Activated CD4-positive, alpha-beta memory T cell treated with anti-CD3 and anti-CD28 coated beads, Interleukin-2, amount 10 ng/mL, durations not matched to agents 7 days and 5 days (primary cell): ENCODE measurements around the gene ATP11A. TPM values are rescaled to one million over a fixed set of nuclear protein-coding genes. Genes with fewer than 3 reads are reported as not detected.

ENCODE experiments used
- CTCF ChIA-PET: fragments of 350-600 bp; sonication (Branson Sonifier 250); formaldehyde crosslinking; loops from one replicate; lab custom pipeline; 2021; ENCODE audit warnings: antibody characterized with exemption, inconsistent platforms; lab: Charles Lee
- POLR2A ChIA-PET: fragments of 350-600 bp; sonication (Branson Sonifier 250); formaldehyde crosslinking; loops from one replicate; lab custom pipeline; 2021; ENCODE audit warnings: antibody characterized with exemption; lab: Charles Lee
- DNase-seq: peaks from one replicate; pipeline ENCODE4 v3.0.0-alpha.2; 2020
- H3K27ac Mint-ChIP-seq: one replicate; pipeline ENCODE4 v1.8.0; 2021; ENCODE audit warnings: mild to moderate bottlenecking, mixed read lengths
- H3K27me3 Mint-ChIP-seq: one replicate; pipeline ENCODE4 v1.8.0; 2021; ENCODE audit warnings: mixed read lengths
- H3K36me3 Mint-ChIP-seq: one replicate; pipeline ENCODE4 v1.8.0; 2021; ENCODE audit warnings: low read depth, mixed read lengths
- H3K4me1 Mint-ChIP-seq: one replicate; pipeline ENCODE4 v1.8.0; 2021; ENCODE audit warnings: mixed read lengths
- H3K4me3 Mint-ChIP-seq: one replicate; pipeline ENCODE4 v1.8.0; 2021; ENCODE audit warnings: mild to moderate bottlenecking, mixed read lengths
- H3K9me3 Mint-ChIP-seq: one replicate; pipeline ENCODE4 v1.8.0; 2021; ENCODE audit warnings: mixed read lengths
- total RNA-seq, 2 experiments: library from RNA; stranded (reverse); gene quantifications; one replicate each; pipeline ENCODE4 v1.2.3, GENCODE V29; 2021

Gene ATP11A
- total RNA-seq, 2 experiments from 2014 or later, result 52.5 to 53.3 TPM

- H3K27me3 Mint-ChIP-seq, result no peaks in the 10 kb centered on the region
- H3K4me1 Mint-ChIP-seq, result peaks cover 3% of the 10 kb centered on the region
- no peaks in the 10 kb centered on the region for H3K36me3 Mint-ChIP-seq
- no peak for DNase-seq
- CTCF ChIA-PET, result no interaction called here
- no peak overlapping the region for H3K4me3 Mint-ChIP-seq
- POLR2A ChIA-PET, result no interaction called here
- no peak overlapping the region for H3K27ac Mint-ChIP-seq
- H3K9me3 Mint-ChIP-seq, result no peaks in the 10 kb centered on the region
Observed at GRCh38 chr13:112711528-112712265, 21.9 kb downstream of the ATP11A start.

DNA sequence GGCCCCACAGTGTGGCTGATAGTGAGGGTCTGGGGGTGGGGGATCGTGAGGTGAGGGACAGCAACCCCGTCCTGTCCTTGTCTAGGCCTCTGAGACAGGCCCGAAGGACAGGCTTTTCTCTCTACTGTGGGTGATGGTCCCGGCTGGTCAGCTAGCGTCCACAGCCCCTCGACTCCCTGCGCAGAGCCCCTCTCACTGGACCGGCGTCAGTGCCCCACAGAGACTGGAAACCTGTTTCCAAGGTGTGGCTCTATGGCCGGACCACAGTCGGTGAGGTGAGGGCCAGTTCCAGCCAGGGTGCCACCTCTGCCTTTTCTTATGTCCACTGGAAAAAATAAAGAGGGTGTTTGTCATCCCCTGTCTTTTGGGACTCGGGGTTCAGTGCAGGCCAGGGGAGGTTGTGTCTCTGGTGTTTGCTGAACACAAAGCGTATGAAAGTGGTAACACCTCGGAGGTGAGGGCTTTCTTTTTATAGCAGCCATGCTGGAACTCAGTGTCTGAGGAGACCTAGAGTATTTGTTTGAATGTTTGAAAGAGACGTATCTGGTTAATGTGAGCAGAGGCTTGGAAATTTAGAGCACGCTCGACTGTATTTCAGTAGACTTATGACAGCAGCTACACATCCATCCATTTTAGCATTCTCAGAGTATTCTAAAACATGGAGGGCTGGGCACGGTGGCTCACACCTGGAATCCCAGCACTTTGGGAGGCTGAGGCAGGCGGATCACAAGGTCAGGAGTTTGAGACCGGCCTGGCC lies 22.8 kb downstream of the ATP11A start:
- DNase-seq, result no peak
- ChIA-PET POLR2A (no interaction called here), CTCF (no interaction called here)
- Mint-ChIP-seq H3K27ac (no peak overlapping the region), H3K36me3 (no peaks in the 10 kb centered on the region), H3K4me1 (peaks cover 3% of the 10 kb centered on the region), H3K27me3 (no peaks in the 10 kb centered on the region), H3K9me3 (no peaks in the 10 kb centered on the region), H3K4me3 (no peak overlapping the region)

GRCh38 chr13:112713517-112714253 lies 23.8 kb downstream of the ATP11A start:
- CTCF ChIA-PET, result no interaction called here
- H3K4me1 Mint-ChIP-seq, result peaks cover 3% of the 10 kb centered on the region
- H3K27me3 Mint-ChIP-seq, result no peaks in the 10 kb centered on the region
- H3K9me3 Mint-ChIP-seq, result no peaks in the 10 kb centered on the region
- no peak for DNase-seq
- POLR2A ChIA-PET, result no interaction called here
- no peak overlapping the region for H3K4me3 Mint-ChIP-seq
- no peaks in the 10 kb centered on the region for H3K36me3 Mint-ChIP-seq
- no peak overlapping the region for H3K27ac Mint-ChIP-seq

DNA sequence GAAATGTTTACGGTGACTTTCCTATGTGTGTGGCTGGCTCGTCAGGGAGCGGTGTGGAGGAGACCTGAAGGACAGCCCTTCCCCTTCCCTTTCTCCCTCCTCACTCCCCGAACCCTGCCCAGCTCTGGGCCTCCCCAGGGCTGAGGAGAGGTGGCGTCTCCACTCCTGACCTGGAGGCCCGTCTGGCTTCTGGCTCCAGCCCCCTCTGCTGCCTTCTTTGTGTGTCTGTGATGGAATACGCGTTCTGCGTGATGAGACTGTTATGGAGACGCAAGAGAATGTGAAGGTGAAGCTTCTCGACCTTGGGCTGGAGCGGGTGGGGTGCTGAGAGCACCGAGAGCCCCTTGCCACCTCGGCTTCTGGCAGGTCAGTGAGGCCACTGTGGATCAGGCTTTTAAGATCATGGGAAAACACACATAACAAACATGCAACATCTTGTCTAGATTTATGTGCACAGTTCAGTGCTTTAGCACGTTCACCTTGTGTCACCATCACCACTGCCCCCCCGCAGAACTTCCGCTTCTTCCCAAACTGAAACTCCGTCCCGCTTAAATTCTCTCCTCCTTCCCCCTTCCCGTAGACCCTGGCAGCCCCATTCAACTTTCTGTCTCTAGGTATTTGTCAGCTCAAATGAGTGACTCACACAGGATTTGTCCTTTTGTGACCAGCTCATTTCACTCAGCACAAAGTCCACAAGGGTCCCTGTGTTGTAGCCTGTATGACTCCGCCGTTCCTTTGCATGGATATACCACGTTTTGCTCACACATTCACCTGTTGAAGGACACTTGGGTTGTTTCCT lies 24.7 kb downstream of the ATP11A start:
- Mint-ChIP-seq H3K9me3 (no peaks in the 10 kb centered on the region), H3K4me1 (peaks cover 3% of the 10 kb centered on the region), H3K27me3 (no peaks in the 10 kb centered on the region), H3K36me3 (no peaks in the 10 kb centered on the region), H3K4me3 (no peak overlapping the region), H3K27ac (no peak overlapping the region)
- ChIA-PET POLR2A (no interaction called here), CTCF (no interaction called here)
- DNase-seq, result no peak

DNA sequence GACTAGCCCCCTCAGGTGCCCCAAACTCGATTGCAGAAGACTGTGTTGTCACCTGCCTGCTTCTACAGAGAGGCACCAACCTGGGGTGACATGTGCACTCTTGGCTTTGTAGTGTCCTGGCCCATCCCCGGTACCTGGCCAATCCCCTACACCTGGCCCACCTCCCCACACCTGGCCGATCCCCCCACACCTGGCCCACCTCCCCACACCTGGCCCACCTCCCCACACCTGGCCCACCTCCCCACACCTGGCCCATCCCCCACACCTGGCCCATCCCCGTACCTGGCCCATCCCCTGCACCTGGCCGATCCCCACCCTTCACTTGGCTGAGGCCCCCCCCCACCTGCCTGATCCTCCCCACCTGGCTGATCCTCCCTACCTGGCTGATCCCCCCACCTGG lies 25.4 kb downstream of the ATP11A start:
- no peak overlapping the region for H3K27ac Mint-ChIP-seq
- no peaks in the 10 kb centered on the region for H3K9me3 Mint-ChIP-seq
- H3K4me3 Mint-ChIP-seq, result no peak overlapping the region
- CTCF ChIA-PET, result no interaction called here
- POLR2A ChIA-PET, result no interaction called here
- DNase-seq, result no peak
- H3K4me1 Mint-ChIP-seq, result peaks cover 3% of the 10 kb centered on the region
- H3K36me3 Mint-ChIP-seq, result no peaks in the 10 kb centered on the region
- no peaks in the 10 kb centered on the region for H3K27me3 Mint-ChIP-seq

DNA sequence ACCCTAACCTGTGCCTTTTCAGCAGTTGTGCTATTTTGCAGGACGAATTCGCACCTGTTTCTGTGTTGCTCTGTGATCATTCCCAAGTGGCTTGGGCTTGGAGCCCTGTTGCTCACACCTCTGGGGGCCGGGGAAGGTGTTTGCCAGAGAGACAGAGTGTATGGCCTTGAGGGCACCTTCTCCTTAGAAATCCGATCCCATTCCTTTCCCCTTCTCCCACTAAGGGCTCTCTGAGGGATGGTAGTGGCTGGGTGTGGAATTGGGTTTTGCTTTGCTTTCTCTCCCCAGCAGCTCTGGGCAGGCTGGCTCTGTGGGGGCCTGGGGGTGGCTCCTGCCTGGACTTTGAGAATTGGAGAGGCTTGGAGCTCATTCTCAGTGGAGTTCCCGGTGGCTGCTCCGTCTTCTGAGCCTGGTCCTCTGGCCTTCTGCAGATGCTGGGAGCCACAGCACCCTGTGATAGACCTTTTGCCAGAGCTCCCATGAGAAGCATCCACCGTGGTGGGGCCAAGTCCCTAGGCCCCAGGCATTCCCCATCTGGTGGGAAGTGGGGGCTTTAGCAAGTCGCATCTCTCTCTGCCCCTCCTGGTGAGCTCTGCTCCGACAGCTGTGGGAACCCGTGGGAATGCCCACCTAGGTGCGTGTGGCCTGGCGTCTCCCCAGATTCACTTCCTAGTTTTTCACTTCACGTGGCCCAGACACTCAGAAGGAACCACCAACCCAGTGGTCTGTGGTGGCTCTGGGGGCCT lies 26.1 kb downstream of the ATP11A start:
- no peak for DNase-seq
- H3K4me1 Mint-ChIP-seq, result peaks cover 3% of the 10 kb centered on the region
- no peaks in the 10 kb centered on the region for H3K9me3 Mint-ChIP-seq
- no peak overlapping the region for H3K27ac Mint-ChIP-seq
- CTCF ChIA-PET, result no interaction called here
- H3K27me3 Mint-ChIP-seq, result no peaks in the 10 kb centered on the region
- no peak overlapping the region for H3K4me3 Mint-ChIP-seq
- POLR2A ChIA-PET, result no interaction called here
- no peaks in the 10 kb centered on the region for H3K36me3 Mint-ChIP-seq

GRCh38 chr13:112716461-112716820 lies 26.6 kb downstream of the ATP11A start:
- no peak overlapping the region for H3K27ac Mint-ChIP-seq
- H3K36me3 Mint-ChIP-seq, result no peaks in the 10 kb centered on the region
- no peak overlapping the region for H3K4me3 Mint-ChIP-seq
- no peaks in the 10 kb centered on the region for H3K9me3 Mint-ChIP-seq
- ChIA-PET CTCF (no interaction called here), POLR2A (no interaction called here)
- no peak for DNase-seq
- H3K4me1 Mint-ChIP-seq, result peaks cover 3% of the 10 kb centered on the region
- no peaks in the 10 kb centered on the region for H3K27me3 Mint-ChIP-seq

DNA sequence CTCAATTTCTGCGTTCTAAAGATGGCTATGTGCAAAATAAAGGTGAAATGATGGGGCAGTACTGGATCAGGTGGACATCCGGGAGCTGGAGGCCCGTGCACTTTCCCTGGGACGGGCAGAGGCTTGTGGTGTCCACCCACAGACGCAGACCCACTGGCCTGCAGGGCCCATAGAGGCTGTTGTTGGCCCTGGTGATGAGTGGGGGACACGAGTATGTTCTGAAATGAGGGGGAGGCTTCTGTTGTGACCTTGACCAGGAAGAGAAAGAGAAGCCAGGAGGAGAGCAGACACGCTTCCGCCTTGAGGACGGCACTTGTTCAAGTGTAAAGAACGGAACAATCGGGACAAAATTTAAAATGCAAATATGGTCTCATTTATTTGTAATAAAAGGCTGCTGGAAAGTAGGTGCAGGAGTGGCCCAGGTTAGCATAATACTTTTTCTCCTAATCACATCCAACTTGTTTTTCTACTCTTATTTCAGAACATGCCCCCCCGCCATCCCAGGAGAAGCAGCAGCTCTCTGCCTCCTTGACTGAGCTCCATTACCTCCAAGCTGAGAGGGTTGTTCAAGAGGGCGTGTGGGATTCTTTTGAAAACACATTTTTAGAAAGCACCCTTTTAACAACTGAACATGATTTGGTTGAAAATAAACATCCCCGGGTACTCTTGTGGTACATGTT lies 27.1 kb downstream of the ATP11A start:
- peaks cover 2% of the 10 kb centered on the region for H3K4me1 Mint-ChIP-seq
- no peak for DNase-seq
- H3K4me3 Mint-ChIP-seq, result no peak overlapping the region
- no peaks in the 10 kb centered on the region for H3K36me3 Mint-ChIP-seq
- H3K27ac Mint-ChIP-seq, result no peak overlapping the region
- no peaks in the 10 kb centered on the region for H3K9me3 Mint-ChIP-seq
- H3K27me3 Mint-ChIP-seq, result no peaks in the 10 kb centered on the region
- ChIA-PET CTCF (no interaction called here), POLR2A (no interaction called here)

GRCh38 chr13:112718318-112718717 lies 28.5 kb downstream of the ATP11A start:
- no peaks in the 10 kb centered on the region for H3K27me3 Mint-ChIP-seq
- POLR2A ChIA-PET, result no interaction called here

GRCh38 chr13:112719016-112719415 lies 29.2 kb downstream of the ATP11A start:
- ChIA-PET CTCF (no interaction called here), POLR2A (no interaction called here)
- no peaks in the 10 kb centered on the region for H3K9me3 Mint-ChIP-seq
- H3K36me3 Mint-ChIP-seq, result no peaks in the 10 kb centered on the region
- H3K4me1 Mint-ChIP-seq, result peaks cover 3% of the 10 kb centered on the region
- no peak for DNase-seq
- no peak overlapping the region for H3K27ac Mint-ChIP-seq
- no peaks in the 10 kb centered on the region for H3K27me3 Mint-ChIP-seq
- H3K4me3 Mint-ChIP-seq, result no peak overlapping the region

More at GRCh38 chr13:112718318-112718717, 28.5 kb downstream of the ATP11A start:
- Mint-ChIP-seq H3K36me3 (no peaks in the 10 kb centered on the region), H3K4me1 (peaks cover 3% of the 10 kb centered on the region), H3K9me3 (no peaks in the 10 kb centered on the region), H3K4me3 (no peak overlapping the region), H3K27ac (no peak overlapping the region)
- no peak for DNase-seq
- CTCF ChIA-PET, result no interaction called here

GRCh38 chr13:112719556-112719955 lies 29.7 kb downstream of the ATP11A start:
- Mint-ChIP-seq H3K27me3 (no peaks in the 10 kb centered on the region), H3K4me3 (no peak overlapping the region), H3K4me1 (peaks cover 3% of the 10 kb centered on the region), H3K27ac (no peak overlapping the region), H3K36me3 (no peaks in the 10 kb centered on the region), H3K9me3 (no peaks in the 10 kb centered on the region)
- CTCF ChIA-PET, result no interaction called here
- POLR2A ChIA-PET, result no interaction called here
- no peak for DNase-seq

DNA sequence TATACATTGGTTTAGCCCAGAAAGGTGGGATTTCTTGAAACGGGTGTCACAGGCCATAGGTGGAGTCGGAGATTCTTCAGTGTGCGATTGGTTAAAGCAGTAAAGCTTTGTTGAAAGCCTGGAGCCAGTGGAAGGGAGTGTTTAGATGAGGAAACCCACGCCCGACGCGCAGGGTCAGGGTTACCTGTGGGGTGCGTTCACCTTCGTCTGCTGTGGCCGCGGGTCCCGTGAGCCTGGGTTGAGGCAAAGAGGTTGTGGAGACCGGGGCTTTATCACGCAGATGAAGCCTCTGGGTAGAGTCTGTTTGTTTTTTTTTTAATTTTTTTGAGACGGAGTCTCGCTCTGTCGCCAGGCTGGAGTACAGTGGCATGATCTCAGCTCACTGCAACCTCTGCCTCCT lies 30.4 kb downstream of the ATP11A start:
- H3K27me3 Mint-ChIP-seq, result no peaks in the 10 kb centered on the region
- H3K36me3 Mint-ChIP-seq, result no peaks in the 10 kb centered on the region
- POLR2A ChIA-PET, result no interaction called here
- no peaks in the 10 kb centered on the region for H3K9me3 Mint-ChIP-seq
- no peak for DNase-seq
- H3K27ac Mint-ChIP-seq, result no peak overlapping the region
- CTCF ChIA-PET, result no interaction called here
- H3K4me1 Mint-ChIP-seq, result peaks cover 8% of the 10 kb centered on the region
- no peak overlapping the region for H3K4me3 Mint-ChIP-seq
